PC-9 (cell line): ENCODE results near the gene CTDNEP1. TPM values are rescaled to one million over a fixed set of nuclear protein-coding genes. Genes with fewer than 3 reads are reported as not detected.

Source experiments
- BruUV-seq: library from RNA; stranded (reverse); fragments of 400-500 nt; replicated peaks from 2 replicates; lab custom pipeline; 2021; lab: Mats Ljungman, UMichigan
- CTCF ChIA-PET: fragments of 300-600 bp; sonication (Branson Sonifier 250); formaldehyde crosslinking; loops from one replicate; lab custom pipeline; 2022; ENCODE audit warnings: antibody characterized with exemption; lab: Charles Lee
- POLR2A ChIA-PET: fragments of 300-600 bp; sonication (Branson Sonifier 250); formaldehyde crosslinking; loops from one replicate; lab custom pipeline; 2022; ENCODE audit warnings: antibody characterized with exemption; ENCODE audit not compliant: unreplicated experiment; lab: Charles Lee
- DNase-seq, 2 experiments: peaks; one replicate each; pipeline versions ENCODE4 v3.0.0 to v3.0.0-alpha.2; 2015 to 2022; ENCODE audit warnings: mixed read lengths in 1 of 2
- H2AFZ ChIP-seq: fragments of 200-600 bp; sonication (generic); 2 replicates; pipeline ENCODE4 v1.8.1; 2017; ENCODE audit warnings: antibody characterized with exemption
- H3F3A ChIP-seq: fragments of 200-600 bp; sonication (generic); 2 replicates; pipeline ENCODE4 v1.8.1; 2017; ENCODE audit warnings: antibody characterized with exemption, mild to moderate bottlenecking, low read depth; ENCODE audit not compliant: insufficient read depth
- H3K27ac ChIP-seq: fragments of 200-600 bp; sonication (generic); 2 replicates; pipeline ENCODE4 v1.6.1; 2016; ENCODE audit warnings: mixed run types
- H3K27me3 ChIP-seq: fragments of 200-600 bp; sonication (generic); 2 replicates; pipeline ENCODE4 v1.6.1; 2016; ENCODE audit warnings: low read depth, mixed run types; ENCODE audit not compliant: insufficient read depth
- H3K36me3 ChIP-seq: fragments of 200-600 bp; sonication (generic); 2 replicates; pipeline ENCODE4 v1.6.1; 2016; ENCODE audit warnings: low read depth, mixed run types
- H3K4me1 ChIP-seq: fragments of 200-600 bp; sonication (generic); replicated peaks from 2 replicates; pipeline ENCODE4 v1.6.1; 2016; ENCODE audit warnings: mixed run types; ENCODE audit not compliant: insufficient read depth
- H3K4me2 ChIP-seq: fragments of 200-600 bp; sonication (generic); 2 replicates; pipeline ENCODE4 v1.6.1; 2017; ENCODE audit warnings: mixed run types
- H3K4me3 ChIP-seq: fragments of 200-600 bp; sonication (generic); 2 replicates; pipeline ENCODE4 v1.6.1; 2016; ENCODE audit warnings: mixed run types
- H3K79me2 ChIP-seq: fragments of 200-600 bp; sonication (generic); 2 replicates; pipeline ENCODE4 v1.6.1; 2017; ENCODE audit warnings: low read depth, mixed run types
- H3K9me2 ChIP-seq: fragments of 200-600 bp; sonication (generic); 2 replicates; pipeline ENCODE4 v1.8.1; 2017; ENCODE audit warnings: mild to moderate bottlenecking; ENCODE audit not compliant: insufficient read depth
- H3K9me3 ChIP-seq: fragments of 200-600 bp; sonication (generic); 2 replicates; pipeline ENCODE4 v1.8.1; 2016; ENCODE audit warnings: low read depth; ENCODE audit not compliant: insufficient read depth
- H4K20me1 ChIP-seq: fragments of 200-600 bp; sonication (generic); 2 replicates; pipeline ENCODE4 v1.8.1; 2017; ENCODE audit not compliant: insufficient read depth
- CTCF ChIP-seq: fragments of 200-600 bp; sonication (generic); conservative IDR thresholded peaks from 2 replicates; pipeline ENCODE4 v1.6.1; 2017; ENCODE audit warnings: mixed run types, antibody characterized with exemption, mild to moderate bottlenecking, moderate library complexity
- EZH2 ChIP-seq: fragments of 200-600 bp; sonication (generic); IDR thresholded peaks from 2 replicates; pipeline ENCODE4 v1.8.0; 2017; ENCODE audit warnings: antibody characterized with exemption, low read depth
- intact Hi-C: fragments of 100-400 bp; cut with micrococcal nuclease; formaldehyde crosslinking; loops from one replicate; pipeline ENCODE4 v1.10.0; 2022; ENCODE audit not compliant: unreplicated experiment
- total RNA-seq: library from RNA; stranded (reverse); gene quantifications from 2 replicates; pipeline ENCODE4 v1.2.3, GENCODE V29; 2021

The CTDNEP1 gene
- total RNA-seq, 1 experiment from 2014 or later = 203 TPM

- BruUV-seq = no TSS peak
- peaks cover 32% of the 10 kb centered on the region for H4K20me1 ChIP-seq
- H3K79me2 ChIP-seq = peaks cover 86% of the 10 kb centered on the region
- peak within 1 kb of the TSS; percentile 91 for H2AFZ ChIP-seq
- H3K4me1 ChIP-seq = peaks cover 38% of the 10 kb centered on the region
- H3K36me3 ChIP-seq = peaks cover 37% of the 10 kb centered on the region
- POLR2A ChIA-PET = interaction anchor here (0.6 to 1.5 kb wide), 3 partner anchors 14 to 393 kb away, joined by 4 to 10 read pairs (median 5); partner anchors contain the start of genes ACADVL, DLG4 and SAT2
- peak within 1 kb of the TSS; percentile 57 for H3K27ac ChIP-seq
- no peaks in the 10 kb centered on the region for H3K27me3 ChIP-seq
- DNase-seq = peak; percentile 78 to 95
- intact Hi-C loops = no loop called here
- H3K4me3 ChIP-seq = peak within 1 kb of the TSS; percentile 82
- H3K9me2 ChIP-seq = no peaks in the 10 kb centered on the region
- CTCF ChIA-PET = no interaction called here
- H3F3A ChIP-seq = peaks cover 37% of the 10 kb centered on the region
- H3K4me2 ChIP-seq = peak within 1 kb of the TSS; percentile 97
- no peak for TF ChIP-seq EZH2
- TF ChIP-seq CTCF = no peak
- no peaks in the 10 kb centered on the region for H3K9me3 ChIP-seq
Observed at GRCh38 chr17:7234083-7234951, 17.2 kb downstream of the CTDNEP1 start, which contains the start of gene DVL2. TSS of gene DVL2 (minus strand) at chr17:7234517. CDS start at chr17:7234262, 255 bp downstream.

GRCh38 chr17:7233701-7234082, 17.8 kb downstream of the CTDNEP1 start:
- ChIA-PET CTCF (no interaction called here), POLR2A (interaction anchor here (0.6 to 1.5 kb wide), 3 partner anchors 13 to 394 kb away, joined by 4 to 10 read pairs (median 5); partner anchors contain the start of genes ACADVL, DLG4 and SAT2)
- Histone ChIP-seq H2AFZ (peak overlapping the region; percentile 91), H3K27me3 (no peaks in the 10 kb centered on the region), H3K4me3 (peak overlapping the region; percentile 82), H3F3A (peaks cover 40% of the 10 kb centered on the region), H3K36me3 (peaks cover 38% of the 10 kb centered on the region), H3K79me2 (peaks cover 80% of the 10 kb centered on the region), H3K4me2 (peak overlapping the region; percentile 97), H3K9me3 (no peaks in the 10 kb centered on the region), H3K27ac (peak overlapping the region; percentile 57), H4K20me1 (peaks cover 32% of the 10 kb centered on the region), H3K4me1 (peaks cover 38% of the 10 kb centered on the region), H3K9me2 (no peaks in the 10 kb centered on the region)
- TF ChIP-seq EZH2 = no peak
- no peak for TF ChIP-seq CTCF
- intact Hi-C loops = no loop called here
- no peak for DNase-seq
- TSS peak; percentile 24 for BruUV-seq

- peaks cover 43% of the 10 kb centered on the region for H3F3A ChIP-seq
- H3K4me3 ChIP-seq = peak overlapping the region; percentile 82; the same call in 1 of the 2 replicates
- no peak for TF ChIP-seq EZH2
- TF ChIP-seq CTCF = no peak
- no peaks in the 10 kb centered on the region for H3K9me2 ChIP-seq
- DNase-seq = no peak
- intact Hi-C loops = no loop called here
- BruUV-seq = no TSS peak
- H3K9me3 ChIP-seq = no peaks in the 10 kb centered on the region
- peak overlapping the region; percentile 97 for H3K4me2 ChIP-seq
- ChIA-PET POLR2A (no interaction called here), CTCF (no interaction called here)
- H3K27me3 ChIP-seq = no peaks in the 10 kb centered on the region
- peaks cover 34% of the 10 kb centered on the region for H3K4me1 ChIP-seq
- H4K20me1 ChIP-seq = peaks cover 28% of the 10 kb centered on the region
- H2AFZ ChIP-seq = no peak overlapping the region
- peaks cover 69% of the 10 kb centered on the region for H3K79me2 ChIP-seq
- H3K36me3 ChIP-seq = peaks cover 36% of the 10 kb centered on the region
- no peak overlapping the region for H3K27ac ChIP-seq
Observed at GRCh38 chr17:7232114-7232513, 19.4 kb downstream of the CTDNEP1 start.
